ENCODE measurements around the gene MT1HL1.

DNA sequence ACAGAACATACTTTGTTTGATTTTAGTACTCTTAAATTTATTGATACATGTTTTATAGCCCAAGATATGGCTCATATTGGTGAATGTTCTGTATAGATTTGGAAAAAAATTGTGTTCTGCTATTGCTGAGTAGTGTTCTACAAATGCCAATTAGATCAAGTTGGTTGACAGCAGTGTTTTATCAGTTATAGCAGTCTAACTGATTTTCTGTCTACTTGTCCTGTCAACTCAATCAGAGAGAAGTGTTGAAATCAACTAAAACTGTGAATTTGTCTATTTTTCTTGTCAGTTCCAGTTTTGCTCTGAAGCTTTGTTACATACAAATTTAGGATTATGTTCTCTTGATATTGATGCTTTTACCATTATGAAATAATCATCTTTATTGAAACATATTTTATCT, 14.7 kb upstream of the MT1HL1 start:
- no peak for TF ChIP-seq POLR2A (IDR thresholded peaks at IDR 0.05)
- TF ChIP-seq, protein P1, sequence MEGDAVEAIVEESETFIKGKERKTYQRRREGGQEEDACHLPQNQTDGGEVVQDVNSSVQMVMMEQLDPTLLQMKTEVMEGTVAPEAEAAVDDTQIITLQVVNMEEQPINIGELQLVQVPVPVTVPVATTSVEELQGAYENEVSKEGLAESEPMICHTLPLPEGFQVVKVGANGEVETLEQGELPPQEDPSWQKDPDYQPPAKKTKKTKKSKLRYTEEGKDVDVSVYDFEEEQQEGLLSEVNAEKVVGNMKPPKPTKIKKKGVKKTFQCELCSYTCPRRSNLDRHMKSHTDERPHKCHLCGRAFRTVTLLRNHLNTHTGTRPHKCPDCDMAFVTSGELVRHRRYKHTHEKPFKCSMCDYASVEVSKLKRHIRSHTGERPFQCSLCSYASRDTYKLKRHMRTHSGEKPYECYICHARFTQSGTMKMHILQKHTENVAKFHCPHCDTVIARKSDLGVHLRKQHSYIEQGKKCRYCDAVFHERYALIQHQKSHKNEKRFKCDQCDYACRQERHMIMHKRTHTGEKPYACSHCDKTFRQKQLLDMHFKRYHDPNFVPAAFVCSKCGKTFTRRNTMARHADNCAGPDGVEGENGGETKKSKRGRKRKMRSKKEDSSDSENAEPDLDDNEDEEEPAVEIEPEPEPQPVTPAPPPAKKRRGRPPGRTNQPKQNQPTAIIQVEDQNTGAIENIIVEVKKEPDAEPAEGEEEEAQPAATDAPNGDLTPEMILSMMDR (IDR thresholded peaks at IDR 0.05) = no peak

Measured in lower leg skin (tissue), 3 donors.